Measurements from ENCODE around the gene ARL8A.
"Not testable (repeated sequence)": the region's sequence is repeated elsewhere in the genome, so short reads cannot be mapped to it uniquely, and the experiment has no call there.

Gene ARL8A

GRCh38 chr1:202172015-202172355, 27.4 kb upstream of the ARL8A start:
- DNase-seq = no peak

GRCh38 chr1:202171292-202172014, 26.9 kb upstream of the ARL8A start:
- DNase-seq = no peak

GRCh38 chr1:202170726-202171125, 26.2 kb upstream of the ARL8A start:
- no peak for DNase-seq

GRCh38 chr1:202168861-202169260, 24.3 kb upstream of the ARL8A start:
- DNase-seq = no peak

- DNase-seq = peak; percentile 82
Measured at GRCh38 chr1:202167708-202168415, 23.3 kb upstream of the ARL8A start.

GRCh38 chr1:202167054-202167453, 22.5 kb upstream of the ARL8A start:
- not testable (repeated sequence) for DNase-seq

GRCh38 chr1:202165942-202166843, 21.7 kb upstream of the ARL8A start:
- DNase-seq = no peak

GRCh38 chr1:202165267-202165941, 20.9 kb upstream of the ARL8A start:
- peak; percentile 92 for DNase-seq

GRCh38 chr1:202164271-202165037, 19.9 kb upstream of the ARL8A start:
- no peak for DNase-seq

GRCh38 chr1:202163281-202164270, 19.0 kb upstream of the ARL8A start:
- no peak for DNase-seq

GRCh38 chr1:202162418-202163280, 18.1 kb upstream of the ARL8A start:
- DNase-seq = no peak

- no peak for DNase-seq
Measured at GRCh38 chr1:202162047-202162417, 17.5 kb upstream of the ARL8A start.

- DNase-seq = no peak
Measured at GRCh38 chr1:202161151-202162046, 16.9 kb upstream of the ARL8A start.

- no peak for DNase-seq
Measured at GRCh38 chr1:202160377-202160940, 15.9 kb upstream of the ARL8A start, which contains the start of gene PTPN7. Gene PTPN7 (minus strand): TSS chr1:202160602. CDS start chr1:202159402, 1,200 bp downstream.

GRCh38 chr1:202159534-202160371, 15.2 kb upstream of the ARL8A start:
- DNase-seq = no peak

GRCh38 chr1:202158810-202159533, 14.4 kb upstream of the ARL8A start:
- no peak for DNase-seq

GRCh38 chr1:202157945-202158344, 13.4 kb upstream of the ARL8A start:
- no peak for DNase-seq
